Astrocyte of the cerebellum (primary cell): ENCODE results near the gene ZCCHC2.
A peak's percentile ranks its signal among the peaks of the same experiment; 100 is the strongest.

Source experiments
- DNase-seq: peaks from one replicate; pipeline ENCODE4 v3.0.0-alpha.2; 2011; ENCODE audit warnings: low read depth
- H3K4me3 ChIP-seq: 2 replicates; pipeline ENCODE4 v1.5.1; 2011; ENCODE audit warnings: mild to moderate bottlenecking, low read depth, low read length, moderate library complexity
- in situ Hi-C: cut with HindIII; loops from 2 replicates; pipeline ENCODE4 v1.10.0; 2017; ENCODE audit warnings: low sequenced_read_pairs
- TF ChIP-seq, protein P1 (sequence below): IDR thresholded peaks from 2 replicates; pipeline ENCODE4 v1.5.1; 2012; ENCODE audit warnings: low read length, low read depth, moderate library complexity, mild to moderate bottlenecking; ENCODE audit errors: missing control alignments

The ZCCHC2 gene

DNA sequence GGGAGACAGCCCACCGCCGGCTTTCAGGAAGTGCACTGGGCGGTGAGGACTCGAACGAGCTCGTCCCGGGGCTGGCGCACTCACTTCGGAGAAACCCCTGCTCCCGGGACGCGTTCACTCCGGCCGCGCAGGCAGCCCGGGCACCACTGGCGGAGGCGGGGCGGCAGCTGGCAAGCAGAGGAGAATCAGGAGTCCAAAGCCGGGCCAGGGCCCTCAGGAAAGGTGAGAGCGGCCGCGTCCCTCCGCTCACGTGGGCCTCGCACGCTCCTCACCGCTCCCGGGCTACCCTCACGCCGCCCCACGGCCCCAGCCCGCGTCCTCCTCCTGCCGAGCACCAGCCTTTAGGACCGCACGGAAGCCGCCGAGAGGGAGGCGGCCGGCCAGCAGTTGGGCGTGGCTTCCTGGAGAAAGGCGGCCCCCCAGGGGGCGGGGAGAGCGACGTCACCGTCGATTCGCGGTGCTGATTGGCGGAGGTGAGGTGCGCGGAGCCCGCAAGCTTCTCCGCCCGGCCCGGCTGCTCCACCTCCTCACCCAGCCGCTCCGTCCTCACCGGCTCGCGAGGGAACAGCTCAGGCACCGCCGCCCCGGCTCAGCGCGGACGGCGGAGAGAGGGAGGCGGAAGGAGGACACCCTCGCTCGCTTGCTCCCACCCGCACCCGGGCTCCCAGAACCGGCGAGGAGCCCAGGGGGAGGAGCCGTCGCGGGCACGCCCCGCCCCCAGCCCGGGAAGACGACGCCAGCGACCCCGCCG is at the start of gene ZCCHC2:
TSS of gene ZCCHC2 (plus strand) at position 522 of the 751 bp plus-strand sequence. CDS start 400 bp downstream, outside the sequence.
- peak; percentile 89 for DNase-seq
- TF ChIP-seq, protein P1, sequence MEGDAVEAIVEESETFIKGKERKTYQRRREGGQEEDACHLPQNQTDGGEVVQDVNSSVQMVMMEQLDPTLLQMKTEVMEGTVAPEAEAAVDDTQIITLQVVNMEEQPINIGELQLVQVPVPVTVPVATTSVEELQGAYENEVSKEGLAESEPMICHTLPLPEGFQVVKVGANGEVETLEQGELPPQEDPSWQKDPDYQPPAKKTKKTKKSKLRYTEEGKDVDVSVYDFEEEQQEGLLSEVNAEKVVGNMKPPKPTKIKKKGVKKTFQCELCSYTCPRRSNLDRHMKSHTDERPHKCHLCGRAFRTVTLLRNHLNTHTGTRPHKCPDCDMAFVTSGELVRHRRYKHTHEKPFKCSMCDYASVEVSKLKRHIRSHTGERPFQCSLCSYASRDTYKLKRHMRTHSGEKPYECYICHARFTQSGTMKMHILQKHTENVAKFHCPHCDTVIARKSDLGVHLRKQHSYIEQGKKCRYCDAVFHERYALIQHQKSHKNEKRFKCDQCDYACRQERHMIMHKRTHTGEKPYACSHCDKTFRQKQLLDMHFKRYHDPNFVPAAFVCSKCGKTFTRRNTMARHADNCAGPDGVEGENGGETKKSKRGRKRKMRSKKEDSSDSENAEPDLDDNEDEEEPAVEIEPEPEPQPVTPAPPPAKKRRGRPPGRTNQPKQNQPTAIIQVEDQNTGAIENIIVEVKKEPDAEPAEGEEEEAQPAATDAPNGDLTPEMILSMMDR, result no peak
- in situ Hi-C loops, result no loop called here
- peak within 1 kb of the TSS; percentile 76 for H3K4me3 ChIP-seq

DNA sequence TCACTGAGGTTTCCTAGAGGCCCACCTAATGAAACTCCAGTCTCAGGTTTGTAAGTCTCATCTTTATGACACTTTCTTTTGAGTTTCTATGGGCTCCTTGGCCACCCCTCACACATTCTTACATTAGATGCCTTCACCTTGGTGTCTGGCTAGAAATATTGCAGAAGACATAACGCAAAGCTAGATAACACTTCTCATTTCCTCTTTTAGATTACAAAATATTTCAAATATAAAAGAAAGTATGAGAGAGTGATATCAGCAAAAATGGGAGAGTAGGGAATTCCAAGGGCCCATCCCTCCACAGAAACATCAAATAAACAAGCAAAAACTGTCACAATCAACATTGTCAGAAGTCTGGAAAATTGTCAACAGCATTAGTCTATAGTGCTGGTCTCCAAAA is 43.3 kb upstream of the ZCCHC2 start:
- TF ChIP-seq, protein P1, result no peak
- no peak for DNase-seq
- in situ Hi-C loops, result no loop called here
- H3K4me3 ChIP-seq, result no peak overlapping the region

DNA sequence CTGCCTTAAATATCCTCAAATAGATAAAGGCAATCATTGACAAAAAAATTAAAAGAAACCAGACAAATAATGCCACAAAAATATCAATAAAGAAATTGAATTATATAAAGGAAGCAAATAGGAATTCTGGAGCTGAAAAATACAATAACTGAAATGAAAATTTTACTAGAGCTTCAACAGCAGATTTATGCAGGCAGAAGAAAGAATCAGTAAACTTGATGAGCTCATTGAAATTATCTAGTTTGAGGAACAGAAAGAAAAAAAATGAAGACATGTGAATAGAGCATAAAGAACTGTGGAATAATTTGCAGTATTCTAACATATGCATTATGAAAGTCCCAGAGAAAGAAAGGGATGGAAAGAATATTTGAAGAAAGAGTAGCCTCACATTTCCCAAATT is 41.9 kb upstream of the ZCCHC2 start:
- in situ Hi-C loops, result no loop called here
- H3K4me3 ChIP-seq, result no peak overlapping the region
- TF ChIP-seq, protein P1, result no peak
- DNase-seq, result no peak

DNA sequence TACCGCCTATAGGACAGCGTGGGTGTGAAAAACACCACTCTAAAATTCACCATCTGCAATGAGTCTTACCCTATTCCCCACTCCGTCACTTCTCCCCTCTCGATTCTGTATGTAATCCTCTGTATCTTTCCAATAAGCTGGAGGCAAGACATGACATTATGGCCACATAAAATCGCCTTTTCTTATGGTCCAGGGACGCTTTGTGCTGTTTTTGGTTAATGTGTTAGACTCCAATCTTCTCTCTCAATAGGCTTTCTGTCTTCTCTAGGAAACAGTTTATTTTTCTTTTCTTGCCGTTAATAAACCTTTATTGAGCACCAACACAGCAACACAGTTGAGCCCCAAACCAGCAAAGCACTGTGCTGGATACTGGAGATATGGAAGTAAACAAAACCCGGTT is 37.9 kb upstream of the ZCCHC2 start:
- TF ChIP-seq, protein P1, result no peak
- H3K4me3 ChIP-seq, result no peak overlapping the region
- in situ Hi-C loops, result no loop called here

DNA sequence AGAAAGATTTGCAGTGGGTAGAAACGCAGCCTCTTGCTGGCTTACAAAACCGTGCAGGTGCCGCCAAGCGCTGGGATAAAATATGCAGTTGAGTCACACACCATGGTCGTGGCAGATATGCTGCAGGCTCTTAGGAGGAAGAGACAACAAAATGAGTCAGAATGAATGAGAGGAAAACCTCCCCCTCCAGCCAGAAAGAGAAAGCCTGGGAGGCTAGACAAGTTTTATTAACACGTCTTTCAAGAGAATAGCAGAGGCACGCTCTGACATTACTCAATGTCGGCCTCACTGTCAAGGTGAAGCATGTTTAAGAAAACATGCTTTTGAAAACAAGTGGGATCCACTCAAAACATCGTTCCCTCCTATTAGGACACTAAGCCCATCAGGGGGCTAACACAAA is 37.1 kb upstream of the ZCCHC2 start:
- DNase-seq, result peak; percentile 56
- in situ Hi-C loops, result no loop called here
- TF ChIP-seq, protein P1, result no peak
- H3K4me3 ChIP-seq, result no peak overlapping the region

More for the DNA sequence above, 37.9 kb upstream of the ZCCHC2 start:
- no peak for DNase-seq

DNA sequence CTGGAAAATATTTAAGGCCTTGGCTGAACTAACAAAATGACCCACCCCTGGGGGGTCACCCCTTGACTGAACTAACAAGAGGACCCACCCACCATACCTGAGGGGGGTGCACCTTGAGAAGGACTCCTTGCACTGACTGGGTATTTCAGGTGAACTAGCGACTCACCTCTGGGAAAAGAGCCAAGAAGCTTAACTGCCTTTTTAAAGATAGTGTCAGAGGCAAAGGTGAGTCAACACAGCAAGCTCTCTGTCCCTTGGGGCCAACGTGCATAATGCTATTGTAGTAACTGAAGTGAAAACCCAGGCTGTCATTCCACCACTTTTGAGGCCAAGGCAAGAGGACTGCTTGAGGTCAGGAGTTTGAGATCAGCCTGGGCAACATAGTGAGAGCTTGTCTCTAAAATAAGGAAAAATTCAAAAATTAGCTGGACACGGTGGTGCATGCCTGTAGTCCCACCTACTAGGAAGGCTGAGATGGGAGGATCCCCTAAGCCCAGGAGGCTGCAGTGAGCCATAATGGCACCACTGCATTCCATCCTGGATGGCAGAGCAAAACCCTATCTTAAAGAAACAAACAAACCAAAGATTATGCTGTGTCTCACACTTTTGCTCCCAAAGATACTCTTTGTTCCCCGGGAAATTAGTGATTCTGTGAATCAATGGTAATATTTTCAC is 36.4 kb upstream of the ZCCHC2 start:
- H3K4me3 ChIP-seq, result no peak overlapping the region
- TF ChIP-seq, protein P1, result no peak
- no peak for DNase-seq
- in situ Hi-C loops, result no loop called here
